DOHH2 (cell line): ENCODE data around the gene UBE2G2.

Experiments used
- EZH2phosphoT487 ChIP-seq: fragments of 200-600 bp; sonication (generic); IDR thresholded peaks from 2 replicates; pipeline ENCODE4 v1.6.1; 2017; ENCODE audit warnings: borderline replicate concordance, mild to moderate bottlenecking, antibody characterized with exemption, low read length, moderate library complexity, mixed read lengths
- TF ChIP-seq, protein P1 (sequence below): fragments of 200-600 bp; sonication (generic); IDR thresholded peaks from one replicate; pipeline ENCODE4 v1.5.1; 2014; ENCODE audit warnings: antibody characterized with exemption, mild to moderate bottlenecking, low read depth, low read length; ENCODE audit not compliant: poor library complexity, severe bottlenecking

- TF ChIP-seq, protein P1, sequence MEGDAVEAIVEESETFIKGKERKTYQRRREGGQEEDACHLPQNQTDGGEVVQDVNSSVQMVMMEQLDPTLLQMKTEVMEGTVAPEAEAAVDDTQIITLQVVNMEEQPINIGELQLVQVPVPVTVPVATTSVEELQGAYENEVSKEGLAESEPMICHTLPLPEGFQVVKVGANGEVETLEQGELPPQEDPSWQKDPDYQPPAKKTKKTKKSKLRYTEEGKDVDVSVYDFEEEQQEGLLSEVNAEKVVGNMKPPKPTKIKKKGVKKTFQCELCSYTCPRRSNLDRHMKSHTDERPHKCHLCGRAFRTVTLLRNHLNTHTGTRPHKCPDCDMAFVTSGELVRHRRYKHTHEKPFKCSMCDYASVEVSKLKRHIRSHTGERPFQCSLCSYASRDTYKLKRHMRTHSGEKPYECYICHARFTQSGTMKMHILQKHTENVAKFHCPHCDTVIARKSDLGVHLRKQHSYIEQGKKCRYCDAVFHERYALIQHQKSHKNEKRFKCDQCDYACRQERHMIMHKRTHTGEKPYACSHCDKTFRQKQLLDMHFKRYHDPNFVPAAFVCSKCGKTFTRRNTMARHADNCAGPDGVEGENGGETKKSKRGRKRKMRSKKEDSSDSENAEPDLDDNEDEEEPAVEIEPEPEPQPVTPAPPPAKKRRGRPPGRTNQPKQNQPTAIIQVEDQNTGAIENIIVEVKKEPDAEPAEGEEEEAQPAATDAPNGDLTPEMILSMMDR, result no peak
- TF ChIP-seq EZH2phosphoT487, result no peak
Measured at GRCh38 chr21:44803651-44804050, 2.0 kb upstream of the UBE2G2 start.
